ENCODE measurements around the gene STX19. TPM values are rescaled to one million over a fixed set of nuclear protein-coding genes. Genes with fewer than 3 reads are reported as not detected.

STX19 gene
- total and polyA plus RNA-seq, 9 donors, result 0.04 to 1.1 (median 0.18) TPM; not detected in 2

GRCh38 chr3:94004301-94004910 is 24.0 kb downstream of the STX19 start:
- no peak overlapping the region for H3K4me3 ChIP-seq (ENCODE audit: low read length)
- H3K9me3 ChIP-seq (replicated peaks; ENCODE audit: control insufficient read depth, low read depth, low read length), result no peaks in the 10 kb centered on the region
- peak; percentile 76 for DNase-seq
- H3K27ac ChIP-seq (ENCODE audit: low read length), result no peak overlapping the region
- no peaks in the 10 kb centered on the region for H3K27me3 ChIP-seq (ENCODE audit: control insufficient read depth, insufficient read depth, low read length)
- no peaks in the 10 kb centered on the region for H3K36me3 ChIP-seq (ENCODE audit: control insufficient read depth, insufficient read depth, low read length)
- no peaks in the 10 kb centered on the region for H3K4me1 ChIP-seq (ENCODE audit: control insufficient read depth, insufficient read depth, low read length)
- no CpG with 5 or more reads among the region's 4 CpGs for WGBS (ENCODE audit: insufficient coverage)

GRCh38 chr3:94001827-94002495 is 26.4 kb downstream of the STX19 start:
- no CpG with 5 or more reads among the region's 3 CpGs for WGBS (ENCODE audit: insufficient coverage)
- Histone ChIP-seq H3K27ac (ENCODE audit: low read length) (no peak overlapping the region), H3K9me3 (replicated peaks; ENCODE audit: control insufficient read depth, low read depth, low read length) (no peaks in the 10 kb centered on the region), H3K36me3 (ENCODE audit: control insufficient read depth, insufficient read depth, low read length) (no peaks in the 10 kb centered on the region), H3K4me3 (ENCODE audit: low read length) (no peak overlapping the region), H3K27me3 (ENCODE audit: control insufficient read depth, insufficient read depth, low read length) (no peaks in the 10 kb centered on the region), H3K4me1 (ENCODE audit: control insufficient read depth, insufficient read depth, low read length) (no peaks in the 10 kb centered on the region)
- DNase-seq, result no peak

GRCh38 chr3:94001191-94001590 is 27.2 kb downstream of the STX19 start:
- DNase-seq, result no peak
- Histone ChIP-seq H3K27ac (ENCODE audit: low read length) (no peak overlapping the region), H3K9me3 (replicated peaks; ENCODE audit: control insufficient read depth, low read depth, low read length) (no peaks in the 10 kb centered on the region), H3K4me1 (ENCODE audit: control insufficient read depth, insufficient read depth, low read length) (no peaks in the 10 kb centered on the region), H3K27me3 (ENCODE audit: control insufficient read depth, insufficient read depth, low read length) (no peaks in the 10 kb centered on the region), H3K36me3 (ENCODE audit: control insufficient read depth, insufficient read depth, low read length) (no peaks in the 10 kb centered on the region), H3K4me3 (ENCODE audit: low read length) (no peak overlapping the region)
- no CpG with 5 or more reads among the region's 1 CpG for WGBS (ENCODE audit: insufficient coverage)

- Histone ChIP-seq H3K9me3 (replicated peaks; ENCODE audit: control insufficient read depth, low read depth, low read length) (no peaks in the 10 kb centered on the region), H3K4me1 (ENCODE audit: control insufficient read depth, insufficient read depth, low read length) (peaks cover 3% of the 10 kb centered on the region), H3K4me3 (ENCODE audit: low read length) (no peak overlapping the region), H3K27ac (ENCODE audit: low read length) (no peak overlapping the region), H3K27me3 (ENCODE audit: control insufficient read depth, insufficient read depth, low read length) (no peaks in the 10 kb centered on the region), H3K36me3 (ENCODE audit: control insufficient read depth, insufficient read depth, low read length) (no peaks in the 10 kb centered on the region)
- no peak for DNase-seq
- 65% methylated on average over 2 of the region's 3 CpGs for WGBS (ENCODE audit: insufficient coverage)
These were observed 34.3 kb downstream of the STX19 start for GRCh38 chr3:93994056-93994455.

GRCh38 chr3:93992207-93992606 is 36.2 kb downstream of the STX19 start:
- WGBS (ENCODE audit: insufficient coverage), result 100% methylated on average over 1 of the region's 3 CpGs
- H3K4me3 ChIP-seq (ENCODE audit: low read length), result no peak overlapping the region
- DNase-seq, result no peak
- no peaks in the 10 kb centered on the region for H3K36me3 ChIP-seq (ENCODE audit: control insufficient read depth, insufficient read depth, low read length)
- no peaks in the 10 kb centered on the region for H3K9me3 ChIP-seq (replicated peaks; ENCODE audit: control insufficient read depth, low read depth, low read length)
- no peak overlapping the region for H3K27ac ChIP-seq (ENCODE audit: low read length)
- no peaks in the 10 kb centered on the region for H3K27me3 ChIP-seq (ENCODE audit: control insufficient read depth, insufficient read depth, low read length)
- H3K4me1 ChIP-seq (ENCODE audit: control insufficient read depth, insufficient read depth, low read length), result peaks cover 3% of the 10 kb centered on the region

- no peak for DNase-seq
- Histone ChIP-seq H3K4me1 (ENCODE audit: control insufficient read depth, insufficient read depth, low read length) (peaks cover 3% of the 10 kb centered on the region), H3K27me3 (ENCODE audit: control insufficient read depth, insufficient read depth, low read length) (no peaks in the 10 kb centered on the region), H3K36me3 (ENCODE audit: control insufficient read depth, insufficient read depth, low read length) (no peaks in the 10 kb centered on the region), H3K27ac (ENCODE audit: low read length) (no peak overlapping the region), H3K9me3 (replicated peaks; ENCODE audit: control insufficient read depth, low read depth, low read length) (no peaks in the 10 kb centered on the region), H3K4me3 (ENCODE audit: low read length) (no peak overlapping the region)
- no CpG with 5 or more reads among the region's 2 CpGs for WGBS (ENCODE audit: insufficient coverage)
These were observed 36.8 kb downstream of the STX19 start for GRCh38 chr3:93991631-93992030.

- Histone ChIP-seq H3K4me3 (ENCODE audit: low read length) (no peak overlapping the region), H3K36me3 (ENCODE audit: control insufficient read depth, insufficient read depth, low read length) (no peaks in the 10 kb centered on the region), H3K27me3 (ENCODE audit: control insufficient read depth, insufficient read depth, low read length) (no peaks in the 10 kb centered on the region), H3K4me1 (ENCODE audit: control insufficient read depth, insufficient read depth, low read length) (peaks cover 3% of the 10 kb centered on the region), H3K9me3 (replicated peaks; ENCODE audit: control insufficient read depth, low read depth, low read length) (no peaks in the 10 kb centered on the region), H3K27ac (ENCODE audit: low read length) (no peak overlapping the region)
- 60% methylated on average over 2 of the region's 3 CpGs for WGBS (ENCODE audit: insufficient coverage)
- DNase-seq, result no peak
These were observed 39.2 kb downstream of the STX19 start for GRCh38 chr3:93989241-93989640.

GRCh38 chr3:93988764-93989163 is 39.6 kb downstream of the STX19 start:
- DNase-seq, result no peak
- Histone ChIP-seq H3K4me3 (ENCODE audit: low read length) (no peak overlapping the region), H3K4me1 (ENCODE audit: control insufficient read depth, insufficient read depth, low read length) (peaks cover 3% of the 10 kb centered on the region), H3K36me3 (ENCODE audit: control insufficient read depth, insufficient read depth, low read length) (no peaks in the 10 kb centered on the region), H3K27ac (ENCODE audit: low read length) (no peak overlapping the region), H3K9me3 (replicated peaks; ENCODE audit: control insufficient read depth, low read depth, low read length) (no peaks in the 10 kb centered on the region), H3K27me3 (ENCODE audit: control insufficient read depth, insufficient read depth, low read length) (no peaks in the 10 kb centered on the region)
- WGBS (ENCODE audit: insufficient coverage), result 86% methylated on average over 4 of the region's 9 CpGs

- no peak for DNase-seq
- Histone ChIP-seq H3K27me3 (ENCODE audit: control insufficient read depth, insufficient read depth, low read length) (no peaks in the 10 kb centered on the region), H3K9me3 (replicated peaks; ENCODE audit: control insufficient read depth, low read depth, low read length) (no peaks in the 10 kb centered on the region), H3K4me3 (ENCODE audit: low read length) (no peak overlapping the region), H3K4me1 (ENCODE audit: control insufficient read depth, insufficient read depth, low read length) (peaks cover 3% of the 10 kb centered on the region), H3K27ac (ENCODE audit: low read length) (no peak overlapping the region), H3K36me3 (ENCODE audit: control insufficient read depth, insufficient read depth, low read length) (no peaks in the 10 kb centered on the region)
These were observed 40.1 kb downstream of the STX19 start for GRCh38 chr3:93988283-93988682.

GRCh38 chr3:93984618-93985017 is 43.8 kb downstream of the STX19 start:
- Histone ChIP-seq H3K27me3 (ENCODE audit: control insufficient read depth, insufficient read depth, low read length) (no peaks in the 10 kb centered on the region), H3K9me3 (replicated peaks; ENCODE audit: control insufficient read depth, low read depth, low read length) (no peaks in the 10 kb centered on the region), H3K27ac (ENCODE audit: low read length) (no peak overlapping the region), H3K4me3 (ENCODE audit: low read length) (no peak overlapping the region), H3K4me1 (ENCODE audit: control insufficient read depth, insufficient read depth, low read length) (peaks cover 6% of the 10 kb centered on the region), H3K36me3 (ENCODE audit: control insufficient read depth, insufficient read depth, low read length) (no peaks in the 10 kb centered on the region)
- 94% methylated on average over 2 of the region's 5 CpGs for WGBS (ENCODE audit: insufficient coverage)
- no peak for DNase-seq

Data from muscle of leg (tissue), 11 donors.